Liver (tissue), 9 donors: ENCODE measurements around the gene TANC2. TPM values are rescaled to one million over a fixed set of nuclear protein-coding genes. Genes with fewer than 3 reads are reported as not detected.

Experiments
- DNase-seq: peaks from one replicate; pipeline ENCODE4 v3.0.0-alpha.2; 2017; ENCODE audit warnings: low spot score
- H3K27ac ChIP-seq, 2 donors: one replicate each; pipeline ENCODE4 v1.7.0; 2013; ENCODE audit warnings: inconsistent platforms in 2 of 2, low read length in 2 of 2, control low read depth in 1 of 2, low read depth in 1 of 2, mild to moderate bottlenecking in 1 of 2
- H3K27me3 ChIP-seq, 4 donors: one replicate each; pipeline versions ENCODE4 v1.6.1 to v1.7.0; 2013; ENCODE audit warnings: low read length in 3 of 4, inconsistent platforms in 1 of 4, mild to moderate bottlenecking in 1 of 4, moderate library complexity in 1 of 4; ENCODE audit not compliant: control insufficient read depth in 4 of 4, insufficient read depth in 4 of 4
- H3K36me3 ChIP-seq, 4 donors: one replicate each; pipeline versions ENCODE4 v1.6.1 to v1.7.0; 2013; ENCODE audit warnings: low read length in 3 of 4, mild to moderate bottlenecking in 3 of 4, low read depth in 1 of 4, moderate library complexity in 1 of 4; ENCODE audit not compliant: control insufficient read depth in 4 of 4, insufficient read depth in 3 of 4
- H3K4me1 ChIP-seq, 4 donors: one replicate each; pipeline versions ENCODE4 v1.6.1 to v1.7.0; 2013; ENCODE audit warnings: low read length in 3 of 4, mild to moderate bottlenecking in 3 of 4, moderate library complexity in 1 of 4; ENCODE audit not compliant: control insufficient read depth in 4 of 4, insufficient read depth in 4 of 4
- H3K4me3 ChIP-seq, 3 donors: one replicate each; pipeline versions ENCODE4 v1.6.1 to v1.7.0; 2013; ENCODE audit warnings: low read length in 3 of 3, control low read depth in 1 of 3, low read depth in 1 of 3, mild to moderate bottlenecking in 1 of 3
- H3K9ac ChIP-seq, 2 donors: one replicate each; pipeline ENCODE4 v1.7.0; 2013; ENCODE audit warnings: low read length in 2 of 2, mild to moderate bottlenecking in 2 of 2, moderate library complexity in 2 of 2, control low read depth in 1 of 2, low read depth in 1 of 2
- H3K9me3 ChIP-seq, 4 donors: one replicate each; pipeline versions ENCODE4 v1.6.1 to v1.7.0; 2013; ENCODE audit warnings: low read length in 3 of 4; ENCODE audit not compliant: control insufficient read depth in 4 of 4
- EGR1 ChIP-seq, 2 donors: IDR thresholded peaks; 2 replicates each; pipeline ENCODE4 v1.6.1; 2016 to 2018; ENCODE audit warnings: antibody characterized with exemption in 2 of 2, low read depth in 2 of 2
- FOXA2 ChIP-seq: IDR thresholded peaks from 2 replicates; pipeline ENCODE4 v1.6.1; 2016; ENCODE audit warnings: antibody characterized with exemption
- GABPA ChIP-seq, 2 donors: IDR thresholded peaks in 1 of 2; conservative IDR thresholded peaks in 1 of 2; 2 replicates each; pipeline ENCODE4 v1.6.1; 2016; ENCODE audit warnings: antibody characterized with exemption in 2 of 2, mild to moderate bottlenecking in 1 of 2, moderate library complexity in 1 of 2
- HNF4A ChIP-seq, 2 donors: conservative IDR thresholded peaks; 2 replicates each; pipeline ENCODE4 v1.6.1; 2016; ENCODE audit warnings: antibody characterized with exemption in 2 of 2, mild to moderate bottlenecking in 2 of 2
- HNF4G ChIP-seq: IDR thresholded peaks from 2 replicates; pipeline ENCODE4 v1.6.1; 2016; ENCODE audit warnings: antibody characterized with exemption
- JUND ChIP-seq, 2 donors: IDR thresholded peaks; 2 replicates each; pipeline ENCODE4 v1.6.1; 2016; ENCODE audit warnings: antibody characterized with exemption in 2 of 2
- NR2F2 ChIP-seq: IDR thresholded peaks from 2 replicates; pipeline ENCODE4 v1.6.1; 2016; ENCODE audit warnings: antibody characterized with exemption
- RXRA ChIP-seq, 2 donors: IDR thresholded peaks; 2 replicates each; pipeline ENCODE4 v1.6.1; 2017 to 2018; ENCODE audit warnings: antibody characterized with exemption in 2 of 2, mild to moderate bottlenecking in 1 of 2
- SP1 ChIP-seq: IDR thresholded peaks from 2 replicates; pipeline ENCODE4 v1.6.1; 2018; ENCODE audit warnings: antibody characterized with exemption, mild to moderate bottlenecking
- TAF1 ChIP-seq: conservative IDR thresholded peaks from 2 replicates; pipeline ENCODE4 v1.6.1; 2016; ENCODE audit warnings: antibody characterized with exemption, mild to moderate bottlenecking
- YY1 ChIP-seq: IDR thresholded peaks from 2 replicates; pipeline ENCODE4 v1.6.1; 2016; ENCODE audit warnings: antibody characterized with exemption, mild to moderate bottlenecking
- WGBS: extraction: QIAGEN DNeasy Blood & Tissue Kit; methylation state at CpG from one replicate; pipeline ENCODE4 v1.1.7; 2013; 5-methylcytosine and 5-hydroxymethylcytosine counted together
- polyA plus RNA-seq, 2 donors: library from polyadenylated mRNA; stranded (reverse) in 1 of 2; unstranded in 1 of 2; fragments of 200-250 nt in 1 of 2; fragments of >200 nt in 1 of 2; fragmentation: Nextera tagmentation in 1 of 2; extraction: Ambion mirVana in 1 of 2; gene quantifications; one replicate each; pipeline versions ENCODE4 v1.2.1 to v1.2.3, GENCODE V29; 2013 to 2015
- total RNA-seq, 2 donors: library from RNA; depleted of rRNA; stranded (reverse); fragments of >200 nt; gene quantifications; one replicate each; pipeline ENCODE4 v1.2.3, GENCODE V29; 2014
- TF ChIP-seq, protein P1 (sequence below): IDR thresholded peaks from 2 replicates; pipeline ENCODE4 v1.6.1; 2016; ENCODE audit warnings: antibody characterized with exemption, mild to moderate bottlenecking
- TF ChIP-seq, protein P2 (sequence below): IDR thresholded peaks from 2 replicates; pipeline ENCODE4 v1.6.1; 2016; ENCODE audit warnings: antibody characterized with exemption
- TF ChIP-seq, protein P3 (sequence below): IDR thresholded peaks from 2 replicates; pipeline ENCODE4 v1.6.1; 2016; ENCODE audit warnings: antibody characterized with exemption
- TF ChIP-seq, protein P4 (sequence below): fragments of 150-350 bp; IDR thresholded peaks from 2 replicates; pipeline ENCODE4 v1.5.1; 2017; ENCODE audit warnings: improper control_type of control experiment, low read depth, low read length; ENCODE audit not compliant: missing input control
- TF ChIP-seq, protein P5 (sequence below): IDR thresholded peaks from 2 replicates; pipeline ENCODE4 v1.6.1; 2016; ENCODE audit warnings: antibody characterized with exemption
- donor health status: healthy.
- donor health status: healthy.
- donor health status: healthy.
- donor health status: healthy.
- donor health status: healthy.

Gene TANC2
- total and polyA plus RNA-seq, 4 donors = 1.2 to 7.7 (median 4.1) TPM

DNA sequence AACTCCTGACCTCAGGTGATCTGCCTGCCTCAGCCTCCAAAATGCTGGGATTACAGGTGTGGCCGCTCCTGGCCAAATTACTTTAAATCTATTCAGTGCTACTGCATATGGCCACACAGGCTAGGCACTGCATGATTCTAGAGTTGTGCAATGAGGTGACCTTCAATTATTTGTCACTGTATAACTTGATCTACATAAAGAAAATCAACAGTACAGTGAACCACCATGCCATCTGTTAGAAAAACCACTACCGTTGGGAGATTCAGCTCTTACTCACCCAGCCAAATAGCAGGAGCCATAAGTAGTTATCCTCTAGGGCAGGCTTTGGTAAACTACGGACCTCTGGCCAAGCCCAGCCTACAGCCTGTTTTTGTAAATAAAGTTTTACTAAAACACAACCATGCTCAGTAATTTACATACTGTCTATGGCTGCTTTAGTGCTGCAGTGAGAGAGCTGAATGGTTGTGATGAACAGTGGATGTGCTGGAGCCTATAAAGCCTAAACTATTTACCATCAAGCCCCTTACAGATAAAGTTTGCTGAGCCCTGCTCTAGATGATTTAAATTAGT lies 40.7 kb upstream of the TANC2 start (continued):
- TF ChIP-seq, protein P1, sequence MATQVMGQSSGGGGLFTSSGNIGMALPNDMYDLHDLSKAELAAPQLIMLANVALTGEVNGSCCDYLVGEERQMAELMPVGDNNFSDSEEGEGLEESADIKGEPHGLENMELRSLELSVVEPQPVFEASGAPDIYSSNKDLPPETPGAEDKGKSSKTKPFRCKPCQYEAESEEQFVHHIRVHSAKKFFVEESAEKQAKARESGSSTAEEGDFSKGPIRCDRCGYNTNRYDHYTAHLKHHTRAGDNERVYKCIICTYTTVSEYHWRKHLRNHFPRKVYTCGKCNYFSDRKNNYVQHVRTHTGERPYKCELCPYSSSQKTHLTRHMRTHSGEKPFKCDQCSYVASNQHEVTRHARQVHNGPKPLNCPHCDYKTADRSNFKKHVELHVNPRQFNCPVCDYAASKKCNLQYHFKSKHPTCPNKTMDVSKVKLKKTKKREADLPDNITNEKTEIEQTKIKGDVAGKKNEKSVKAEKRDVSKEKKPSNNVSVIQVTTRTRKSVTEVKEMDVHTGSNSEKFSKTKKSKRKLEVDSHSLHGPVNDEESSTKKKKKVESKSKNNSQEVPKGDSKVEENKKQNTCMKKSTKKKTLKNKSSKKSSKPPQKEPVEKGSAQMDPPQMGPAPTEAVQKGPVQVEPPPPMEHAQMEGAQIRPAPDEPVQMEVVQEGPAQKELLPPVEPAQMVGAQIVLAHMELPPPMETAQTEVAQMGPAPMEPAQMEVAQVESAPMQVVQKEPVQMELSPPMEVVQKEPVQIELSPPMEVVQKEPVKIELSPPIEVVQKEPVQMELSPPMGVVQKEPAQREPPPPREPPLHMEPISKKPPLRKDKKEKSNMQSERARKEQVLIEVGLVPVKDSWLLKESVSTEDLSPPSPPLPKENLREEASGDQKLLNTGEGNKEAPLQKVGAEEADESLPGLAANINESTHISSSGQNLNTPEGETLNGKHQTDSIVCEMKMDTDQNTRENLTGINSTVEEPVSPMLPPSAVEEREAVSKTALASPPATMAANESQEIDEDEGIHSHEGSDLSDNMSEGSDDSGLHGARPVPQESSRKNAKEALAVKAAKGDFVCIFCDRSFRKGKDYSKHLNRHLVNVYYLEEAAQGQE = no peak
- no peak for TF ChIP-seq GABPA (IDR thresholded peaks at IDR 0.05 in 1 of 2, conservative IDR thresholded peaks at IDR 0.05 in 1 of 2)
- no peak for TF ChIP-seq NR2F2

DNA sequence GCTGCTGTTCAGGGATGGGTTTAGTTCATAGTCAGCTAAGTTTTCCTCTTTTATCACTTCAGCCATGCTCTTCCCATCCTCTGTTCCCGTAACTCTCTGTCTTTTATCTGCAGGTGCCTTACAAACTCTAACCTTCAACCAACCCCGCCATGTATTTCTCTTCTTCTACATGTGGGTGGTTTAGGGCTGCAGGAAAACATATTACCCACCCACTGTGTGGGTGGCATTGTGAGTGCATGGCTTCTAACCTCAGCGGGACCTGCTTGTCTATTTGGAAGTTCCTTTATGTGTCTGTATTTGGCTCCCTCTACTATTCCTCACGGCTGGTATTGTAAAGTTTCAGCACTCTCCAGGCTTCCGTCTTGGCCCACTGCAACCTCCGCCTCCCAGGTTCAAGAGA lies 39.0 kb upstream of the TANC2 start:
- Histone ChIP-seq H3K27ac (no peak overlapping the region), H3K4me1 (no peaks in the 10 kb centered on the region), H3K36me3 (no peaks in the 10 kb centered on the region), H3K27me3 (peaks cover 0 to 2% (median 0%) of the 10 kb centered on the region in 4 donors), H3K9ac (no peak overlapping the region), H3K9me3 (no peaks in the 10 kb centered on the region), H3K4me3 (no peak overlapping the region)
- WGBS = 87% methylated on average over 6 of the region's 6 CpGs
- DNase-seq = no peak
- TF ChIP-seq FOXA2 = no peak
- TF ChIP-seq, protein P2, sequence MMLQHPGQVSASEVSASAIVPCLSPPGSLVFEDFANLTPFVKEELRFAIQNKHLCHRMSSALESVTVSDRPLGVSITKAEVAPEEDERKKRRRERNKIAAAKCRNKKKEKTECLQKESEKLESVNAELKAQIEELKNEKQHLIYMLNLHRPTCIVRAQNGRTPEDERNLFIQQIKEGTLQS = no peak
- TF ChIP-seq, protein P3, sequence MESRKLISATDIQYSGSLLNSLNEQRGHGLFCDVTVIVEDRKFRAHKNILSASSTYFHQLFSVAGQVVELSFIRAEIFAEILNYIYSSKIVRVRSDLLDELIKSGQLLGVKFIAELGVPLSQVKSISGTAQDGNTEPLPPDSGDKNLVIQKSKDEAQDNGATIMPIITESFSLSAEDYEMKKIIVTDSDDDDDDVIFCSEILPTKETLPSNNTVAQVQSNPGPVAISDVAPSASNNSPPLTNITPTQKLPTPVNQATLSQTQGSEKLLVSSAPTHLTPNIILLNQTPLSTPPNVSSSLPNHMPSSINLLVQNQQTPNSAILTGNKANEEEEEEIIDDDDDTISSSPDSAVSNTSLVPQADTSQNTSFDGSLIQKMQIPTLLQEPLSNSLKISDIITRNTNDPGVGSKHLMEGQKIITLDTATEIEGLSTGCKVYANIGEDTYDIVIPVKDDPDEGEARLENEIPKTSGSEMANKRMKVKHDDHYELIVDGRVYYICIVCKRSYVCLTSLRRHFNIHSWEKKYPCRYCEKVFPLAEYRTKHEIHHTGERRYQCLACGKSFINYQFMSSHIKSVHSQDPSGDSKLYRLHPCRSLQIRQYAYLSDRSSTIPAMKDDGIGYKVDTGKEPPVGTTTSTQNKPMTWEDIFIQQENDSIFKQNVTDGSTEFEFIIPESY = no peak
- TF ChIP-seq SP1 = no peak
- TF ChIP-seq, protein P1 = no peak
- no peak for TF ChIP-seq HNF4A (conservative IDR thresholded peaks at IDR 0.05)
- no peak for TF ChIP-seq JUND (IDR thresholded peaks at IDR 0.05)
- TF ChIP-seq, protein P4, sequence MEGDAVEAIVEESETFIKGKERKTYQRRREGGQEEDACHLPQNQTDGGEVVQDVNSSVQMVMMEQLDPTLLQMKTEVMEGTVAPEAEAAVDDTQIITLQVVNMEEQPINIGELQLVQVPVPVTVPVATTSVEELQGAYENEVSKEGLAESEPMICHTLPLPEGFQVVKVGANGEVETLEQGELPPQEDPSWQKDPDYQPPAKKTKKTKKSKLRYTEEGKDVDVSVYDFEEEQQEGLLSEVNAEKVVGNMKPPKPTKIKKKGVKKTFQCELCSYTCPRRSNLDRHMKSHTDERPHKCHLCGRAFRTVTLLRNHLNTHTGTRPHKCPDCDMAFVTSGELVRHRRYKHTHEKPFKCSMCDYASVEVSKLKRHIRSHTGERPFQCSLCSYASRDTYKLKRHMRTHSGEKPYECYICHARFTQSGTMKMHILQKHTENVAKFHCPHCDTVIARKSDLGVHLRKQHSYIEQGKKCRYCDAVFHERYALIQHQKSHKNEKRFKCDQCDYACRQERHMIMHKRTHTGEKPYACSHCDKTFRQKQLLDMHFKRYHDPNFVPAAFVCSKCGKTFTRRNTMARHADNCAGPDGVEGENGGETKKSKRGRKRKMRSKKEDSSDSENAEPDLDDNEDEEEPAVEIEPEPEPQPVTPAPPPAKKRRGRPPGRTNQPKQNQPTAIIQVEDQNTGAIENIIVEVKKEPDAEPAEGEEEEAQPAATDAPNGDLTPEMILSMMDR = no peak
- no peak for TF ChIP-seq YY1
- TF ChIP-seq EGR1 (IDR thresholded peaks at IDR 0.05; ENCODE audit: low read depth in 2 of 2) = no peak
- TF ChIP-seq TAF1 = no peak
- no peak for TF ChIP-seq GABPA (IDR thresholded peaks at IDR 0.05 in 1 of 2, conservative IDR thresholded peaks at IDR 0.05 in 1 of 2)
- TF ChIP-seq HNF4G = no peak
- TF ChIP-seq, protein P5, sequence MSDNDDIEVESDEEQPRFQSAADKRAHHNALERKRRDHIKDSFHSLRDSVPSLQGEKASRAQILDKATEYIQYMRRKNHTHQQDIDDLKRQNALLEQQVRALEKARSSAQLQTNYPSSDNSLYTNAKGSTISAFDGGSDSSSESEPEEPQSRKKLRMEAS = no peak
- TF ChIP-seq RXRA (IDR thresholded peaks at IDR 0.05) = no peak
- TF ChIP-seq NR2F2 = no peak
